ENCODE data around the gene PRSS48. TPM values are rescaled to one million over a fixed set of nuclear protein-coding genes. Genes with fewer than 3 reads are reported as not detected.

Gene PRSS48
- not detected for total RNA-seq

- Histone ChIP-seq H3K36me3 (no peaks in the 10 kb centered on the region), H3K27ac (no peak within 1 kb of the TSS), H3K9me3 (no peaks in the 10 kb centered on the region), H3K9ac (ENCODE audit: low read depth in 2 of 2, low read length in 2 of 2) (no peak within 1 kb of the TSS), H3K4me1 (no peaks in the 10 kb centered on the region), H3K27me3 (no peaks in the 10 kb centered on the region), H3K4me3 (no peak within 1 kb of the TSS)
- TF ChIP-seq CTCF (IDR thresholded peaks at IDR 0.05), result peak; percentile 64
- peak; percentile 80 for DNase-seq
- intact Hi-C loops (cut with DNase I), result loop anchor here (2.0 kb wide), 1 partner anchor 86 kb away; no protein-coding TSS in a partner anchor
Observed at GRCh38 chr4:151276787-151277562, at the start of gene PRSS48. TSS of gene PRSS48 (plus strand) at chr4:151277161. CDS start at chr4:151277173, 12 bp downstream.

GRCh38 chr4:151227172-151227571, 49.8 kb upstream of the PRSS48 start:
- no peaks in the 10 kb centered on the region for H3K9me3 ChIP-seq
- no peak for TF ChIP-seq CTCF (IDR thresholded peaks at IDR 0.05)
- H3K27ac ChIP-seq, result peak overlapping the region; percentile 18
- H3K4me1 ChIP-seq, result no peaks in the 10 kb centered on the region
- no peak overlapping the region for H3K4me3 ChIP-seq
- no peak overlapping the region for H3K9ac ChIP-seq (ENCODE audit: low read depth in 2 of 2, low read length in 2 of 2)
- no peaks in the 10 kb centered on the region for H3K36me3 ChIP-seq
- no peak for DNase-seq
- no peaks in the 10 kb centered on the region for H3K27me3 ChIP-seq
- intact Hi-C loops (cut with DNase I), result no loop called here

- no peak for DNase-seq
- Histone ChIP-seq H3K9me3 (no peaks in the 10 kb centered on the region), H3K36me3 (no peaks in the 10 kb centered on the region), H3K9ac (ENCODE audit: low read depth in 2 of 2, low read length in 2 of 2) (no peak overlapping the region), H3K4me1 (no peaks in the 10 kb centered on the region), H3K27ac (peak overlapping the region; percentile 18), H3K27me3 (no peaks in the 10 kb centered on the region), H3K4me3 (no peak overlapping the region)
- intact Hi-C loops (cut with DNase I), result no loop called here
- no peak for TF ChIP-seq CTCF (IDR thresholded peaks at IDR 0.05)
Observed at GRCh38 chr4:151227731-151228130, 49.2 kb upstream of the PRSS48 start.

GRCh38 chr4:151228189-151229119, 48.5 kb upstream of the PRSS48 start:
- no peak overlapping the region for H3K4me3 ChIP-seq
- no peaks in the 10 kb centered on the region for H3K36me3 ChIP-seq
- H3K27me3 ChIP-seq, result no peaks in the 10 kb centered on the region
- DNase-seq, result no peak
- intact Hi-C loops (cut with DNase I), result no loop called here
- no peak for TF ChIP-seq CTCF (IDR thresholded peaks at IDR 0.05)
- no peak overlapping the region for H3K9ac ChIP-seq (ENCODE audit: low read depth in 2 of 2, low read length in 2 of 2)
- H3K4me1 ChIP-seq, result no peaks in the 10 kb centered on the region
- H3K27ac ChIP-seq, result peak overlapping the region; percentile 18
- no peaks in the 10 kb centered on the region for H3K9me3 ChIP-seq

GRCh38 chr4:151231915-151232595, 44.9 kb upstream of the PRSS48 start:
- no peak for DNase-seq
- Histone ChIP-seq H3K4me1 (no peaks in the 10 kb centered on the region), H3K27ac (no peak overlapping the region), H3K9ac (ENCODE audit: low read depth in 2 of 2, low read length in 2 of 2) (no peak overlapping the region), H3K27me3 (no peaks in the 10 kb centered on the region), H3K36me3 (no peaks in the 10 kb centered on the region), H3K4me3 (no peak overlapping the region), H3K9me3 (no peaks in the 10 kb centered on the region)
- intact Hi-C loops (cut with DNase I), result no loop called here
- no peak for TF ChIP-seq CTCF (IDR thresholded peaks at IDR 0.05)
